ENCODE data around the gene MCF2L.
"Not testable (repeated sequence)": the region's sequence is repeated elsewhere in the genome, so short reads cannot be mapped to it uniquely, and the experiment has no call there.

The MCF2L gene, protein sequence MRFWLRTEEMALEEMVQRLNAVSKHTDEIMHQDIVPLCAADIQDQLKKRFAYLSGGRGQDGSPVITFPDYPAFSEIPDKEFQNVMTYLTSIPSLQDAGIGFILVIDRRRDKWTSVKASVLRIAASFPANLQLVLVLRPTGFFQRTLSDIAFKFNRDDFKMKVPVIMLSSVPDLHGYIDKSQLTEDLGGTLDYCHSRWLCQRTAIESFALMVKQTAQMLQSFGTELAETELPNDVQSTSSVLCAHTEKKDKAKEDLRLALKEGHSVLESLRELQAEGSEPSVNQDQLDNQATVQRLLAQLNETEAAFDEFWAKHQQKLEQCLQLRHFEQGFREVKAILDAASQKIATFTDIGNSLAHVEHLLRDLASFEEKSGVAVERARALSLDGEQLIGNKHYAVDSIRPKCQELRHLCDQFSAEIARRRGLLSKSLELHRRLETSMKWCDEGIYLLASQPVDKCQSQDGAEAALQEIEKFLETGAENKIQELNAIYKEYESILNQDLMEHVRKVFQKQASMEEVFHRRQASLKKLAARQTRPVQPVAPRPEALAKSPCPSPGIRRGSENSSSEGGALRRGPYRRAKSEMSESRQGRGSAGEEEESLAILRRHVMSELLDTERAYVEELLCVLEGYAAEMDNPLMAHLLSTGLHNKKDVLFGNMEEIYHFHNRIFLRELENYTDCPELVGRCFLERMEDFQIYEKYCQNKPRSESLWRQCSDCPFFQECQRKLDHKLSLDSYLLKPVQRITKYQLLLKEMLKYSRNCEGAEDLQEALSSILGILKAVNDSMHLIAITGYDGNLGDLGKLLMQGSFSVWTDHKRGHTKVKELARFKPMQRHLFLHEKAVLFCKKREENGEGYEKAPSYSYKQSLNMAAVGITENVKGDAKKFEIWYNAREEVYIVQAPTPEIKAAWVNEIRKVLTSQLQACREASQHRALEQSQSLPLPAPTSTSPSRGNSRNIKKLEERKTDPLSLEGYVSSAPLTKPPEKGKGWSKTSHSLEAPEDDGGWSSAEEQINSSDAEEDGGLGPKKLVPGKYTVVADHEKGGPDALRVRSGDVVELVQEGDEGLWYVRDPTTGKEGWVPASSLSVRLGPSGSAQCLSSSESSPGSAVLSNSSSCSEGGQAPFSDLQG

DNA sequence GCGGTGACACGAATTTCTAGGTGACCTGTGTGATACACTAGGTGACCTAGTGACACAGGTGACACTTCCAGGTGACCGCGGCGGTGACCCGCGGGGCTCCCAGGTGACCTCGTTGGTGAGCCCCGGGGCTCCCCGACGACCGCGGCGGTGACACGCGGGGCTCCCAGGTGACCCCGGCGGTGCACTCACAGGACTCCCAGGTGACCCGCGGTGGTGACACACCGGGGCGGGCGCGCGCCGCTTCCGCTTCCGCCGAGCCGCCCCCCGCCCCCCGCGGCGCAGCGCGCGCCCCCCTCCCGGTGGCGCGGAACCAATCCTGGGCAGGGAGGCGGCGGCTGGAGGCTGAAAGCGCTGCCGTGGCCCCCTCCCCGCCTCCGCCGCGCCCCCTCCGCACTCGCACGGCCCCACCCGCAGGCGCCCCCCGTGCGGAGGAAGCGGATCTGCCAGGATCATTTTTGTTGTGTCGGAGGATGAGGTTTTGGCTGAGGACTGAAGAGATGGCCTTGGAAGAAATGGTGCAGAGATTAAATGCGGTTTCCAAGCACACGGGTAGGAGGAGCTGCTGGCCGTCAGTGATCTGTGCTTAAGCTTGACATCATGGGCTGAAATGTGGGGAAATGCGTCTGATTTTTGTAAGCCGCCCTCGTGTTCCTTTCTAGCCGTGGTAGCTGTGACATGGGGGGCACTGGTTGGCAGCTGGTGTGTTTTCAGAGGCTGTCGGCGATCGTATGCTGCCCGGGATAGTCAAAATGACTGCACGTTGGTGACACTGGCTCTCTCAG is at the start of gene MCF2L:
MCF2L (plus strand) TSS at position 305 of the 782 bp plus-strand sequence; CDS start at position 471, 166 bp downstream.
- DNase-seq (ENCODE audit: low read depth in 2 of 2), result peak; percentile 17 to 20

DNA sequence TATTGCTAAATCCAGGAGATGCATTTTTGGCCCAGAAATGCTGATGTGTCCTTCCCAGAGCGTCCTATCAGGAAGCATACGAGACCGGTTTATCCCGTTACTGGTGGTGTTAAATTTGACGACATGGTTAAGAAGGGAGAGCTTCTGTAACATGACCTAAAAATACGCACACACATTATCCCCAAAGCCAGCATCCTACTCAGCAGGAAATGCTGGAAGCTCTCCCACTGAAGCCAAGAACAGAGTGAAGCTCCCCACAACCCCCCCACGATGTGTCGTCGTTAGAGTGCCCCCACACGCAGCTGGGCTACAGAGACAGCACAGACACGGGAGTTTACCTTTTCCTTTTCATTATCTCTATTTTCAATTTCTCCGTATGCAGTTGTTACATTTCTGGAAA is 45.1 kb upstream of the MCF2L start:
- DNase-seq (ENCODE audit: low read depth in 2 of 2), result no peak

DNA sequence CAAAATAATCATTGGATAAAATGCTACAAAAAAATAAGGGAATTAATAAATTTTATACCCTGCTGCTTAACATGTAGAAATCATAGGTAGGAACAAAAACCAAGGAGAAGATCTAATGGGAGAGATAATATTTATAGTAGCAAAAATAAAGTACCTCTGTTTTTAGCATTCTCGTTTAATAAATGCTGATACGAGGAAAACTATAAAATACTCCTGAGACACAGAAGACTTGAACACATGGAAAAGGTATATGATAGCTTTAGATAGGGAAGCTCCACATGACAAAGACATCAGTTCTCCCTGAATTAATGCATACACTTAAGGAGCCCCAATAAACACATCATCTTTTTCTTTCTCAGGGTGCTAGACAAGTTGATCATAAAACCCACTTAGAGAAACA is 44.6 kb upstream of the MCF2L start:
- DNase-seq (ENCODE audit: low read depth in 2 of 2), result no peak

DNA sequence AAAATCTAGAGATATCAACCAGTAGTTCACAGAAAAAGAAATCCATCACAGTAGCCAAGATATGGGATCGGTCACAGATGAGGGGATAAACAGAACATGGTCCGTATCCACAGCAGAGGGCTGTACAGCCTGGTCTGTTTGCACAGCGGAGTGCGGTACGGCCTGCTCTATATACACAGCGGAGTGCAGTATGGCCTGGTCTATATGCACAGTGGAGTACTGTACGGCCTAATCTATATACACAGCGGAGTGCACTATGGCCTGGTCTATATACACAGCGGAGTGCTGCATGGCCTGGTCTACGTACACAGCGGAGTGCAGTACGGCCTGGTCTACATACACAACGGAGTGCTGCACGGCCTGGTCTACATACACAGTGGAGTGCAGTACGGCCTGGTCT is 43.0 kb upstream of the MCF2L start:
- DNase-seq (ENCODE audit: low read depth in 2 of 2), result no peak

DNA sequence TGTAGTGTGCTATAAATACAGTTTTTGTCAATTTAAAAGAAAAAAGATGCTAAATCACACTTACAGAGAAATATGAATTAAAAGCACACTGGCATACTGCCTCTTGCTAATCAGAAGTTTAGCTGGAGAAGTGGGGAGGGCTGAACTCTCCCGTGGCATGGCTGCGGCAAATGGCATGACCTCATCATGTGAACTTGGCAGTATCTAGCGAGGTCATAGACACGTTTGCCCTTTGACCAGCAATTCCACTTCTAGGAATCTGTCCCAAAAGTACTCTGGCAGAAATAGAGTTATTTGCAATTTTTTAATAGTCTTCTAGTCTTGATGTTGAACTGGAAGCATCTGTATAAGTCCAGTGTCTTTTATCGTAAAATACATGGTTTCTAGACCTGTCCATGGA is 42.0 kb upstream of the MCF2L start:
- no peak for DNase-seq (ENCODE audit: low read depth in 2 of 2)

DNA sequence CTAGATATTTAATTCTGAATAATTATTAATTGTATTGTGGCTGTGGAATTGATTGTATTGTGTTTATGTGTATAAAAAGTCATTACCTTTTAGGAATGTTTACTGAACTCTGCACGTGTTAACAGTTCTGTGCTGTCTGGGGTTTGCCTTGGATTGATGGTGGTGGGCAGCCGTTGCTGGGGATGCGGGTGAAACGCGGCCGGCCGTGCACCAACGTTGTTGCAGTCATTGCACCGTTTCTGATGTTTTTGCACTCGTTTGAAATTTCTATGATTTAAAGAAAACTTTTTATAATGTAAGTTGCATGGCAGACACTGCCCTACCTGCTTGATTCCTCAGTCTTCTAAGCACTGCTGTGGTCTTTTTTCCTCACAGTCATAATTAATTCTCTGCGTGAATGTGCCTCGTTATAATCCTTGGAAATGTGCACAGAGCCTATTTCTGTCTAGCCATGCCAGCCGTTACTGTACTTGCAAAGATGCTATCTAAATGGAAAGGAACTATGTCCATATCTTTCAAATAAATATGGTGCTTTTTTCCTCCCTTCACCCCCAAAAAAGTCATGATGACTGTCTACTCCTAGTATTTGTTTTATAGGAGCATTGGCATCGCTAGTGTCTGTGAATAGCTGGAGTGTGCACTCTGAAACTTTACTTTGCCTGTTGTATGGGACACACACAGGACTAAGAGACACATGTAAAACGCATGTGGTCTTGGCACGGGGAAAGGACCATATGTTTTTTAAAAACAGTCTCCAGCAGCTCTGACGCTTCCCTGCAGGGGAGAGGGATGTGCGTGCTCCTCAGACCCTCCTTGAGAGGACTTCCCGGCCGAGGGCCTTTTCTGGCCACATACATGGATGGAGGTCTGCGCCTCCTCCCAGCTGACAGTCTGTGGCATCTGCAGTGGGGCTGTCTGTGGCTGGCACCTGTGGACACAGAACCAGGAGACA is 40.7 kb upstream of the MCF2L start:
- DNase-seq (ENCODE audit: low read depth in 2 of 2), result no peak

DNA sequence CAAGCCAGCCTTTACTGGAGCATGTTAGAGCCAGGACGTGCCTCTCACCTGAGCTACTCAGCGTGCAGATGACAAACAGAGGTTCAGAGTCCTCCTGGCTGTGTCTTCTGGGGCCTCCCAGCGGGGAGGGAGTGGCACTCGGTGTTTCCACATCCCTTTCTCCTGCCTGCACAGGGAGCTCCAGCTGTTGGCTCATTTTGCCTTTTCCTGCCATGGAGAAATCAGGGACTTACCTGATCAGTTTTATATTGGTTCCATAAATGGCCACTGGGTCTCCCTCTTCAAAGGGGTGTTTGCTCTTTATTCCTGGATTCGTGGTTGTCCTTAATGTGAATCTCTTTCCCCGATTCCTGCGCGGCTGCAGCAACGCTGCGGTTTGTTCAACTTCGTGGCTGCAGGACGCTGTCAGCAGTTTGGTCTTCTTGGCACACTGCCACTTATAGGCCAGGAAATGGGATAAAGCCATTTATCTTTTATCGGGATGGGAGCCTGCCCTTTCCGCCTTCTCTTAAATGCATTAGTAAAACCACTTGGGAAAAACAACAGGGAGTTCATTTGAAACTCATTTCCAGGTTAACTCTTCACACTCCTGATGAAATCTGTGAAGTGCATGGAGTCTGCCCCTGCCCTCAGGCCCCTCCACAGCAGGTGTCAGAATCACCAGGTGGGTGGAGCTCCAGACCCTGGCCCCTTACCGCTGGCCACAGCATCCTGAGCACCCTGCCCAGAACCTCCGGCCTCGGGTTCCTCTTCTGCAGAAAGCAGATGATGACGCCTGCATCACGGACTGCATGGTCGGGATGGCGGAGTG is 39.8 kb upstream of the MCF2L start:
- no peak for DNase-seq (ENCODE audit: low read depth in 2 of 2)

DNA sequence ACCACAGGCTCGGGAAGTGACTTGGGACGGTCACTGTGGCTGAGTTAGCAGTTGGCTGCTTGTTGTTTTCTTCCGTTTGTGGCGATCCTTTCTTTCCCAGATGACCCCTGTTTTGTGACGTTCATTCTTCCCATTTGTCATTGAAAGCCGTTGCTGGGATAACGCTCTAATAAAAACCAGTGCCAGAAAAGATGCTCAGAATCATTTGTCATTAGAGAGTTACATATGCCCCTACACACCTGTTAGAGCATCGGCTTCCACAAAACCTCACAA is 39.3 kb upstream of the MCF2L start:
- no peak for DNase-seq (ENCODE audit: low read depth in 2 of 2)

DNA sequence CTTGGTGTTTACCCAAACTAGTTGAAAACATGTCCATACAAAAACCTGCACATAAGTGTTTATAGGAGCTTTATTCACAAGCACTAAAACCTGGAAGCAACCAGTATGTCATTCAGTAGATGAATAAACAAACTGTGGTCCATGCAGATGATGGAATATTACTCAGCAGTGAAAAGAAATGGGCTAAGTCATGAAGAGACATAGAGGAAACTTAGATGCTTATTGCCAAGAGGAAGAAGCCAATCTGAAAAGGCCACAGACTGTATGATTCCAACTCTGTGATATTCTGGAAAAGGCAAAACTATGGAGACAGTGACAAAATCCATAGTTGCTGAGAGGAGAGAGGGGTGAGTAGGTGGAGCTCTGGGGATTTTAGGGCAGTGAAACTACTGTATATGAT is 38.8 kb upstream of the MCF2L start:
- no peak for DNase-seq (ENCODE audit: low read depth in 2 of 2)

DNA sequence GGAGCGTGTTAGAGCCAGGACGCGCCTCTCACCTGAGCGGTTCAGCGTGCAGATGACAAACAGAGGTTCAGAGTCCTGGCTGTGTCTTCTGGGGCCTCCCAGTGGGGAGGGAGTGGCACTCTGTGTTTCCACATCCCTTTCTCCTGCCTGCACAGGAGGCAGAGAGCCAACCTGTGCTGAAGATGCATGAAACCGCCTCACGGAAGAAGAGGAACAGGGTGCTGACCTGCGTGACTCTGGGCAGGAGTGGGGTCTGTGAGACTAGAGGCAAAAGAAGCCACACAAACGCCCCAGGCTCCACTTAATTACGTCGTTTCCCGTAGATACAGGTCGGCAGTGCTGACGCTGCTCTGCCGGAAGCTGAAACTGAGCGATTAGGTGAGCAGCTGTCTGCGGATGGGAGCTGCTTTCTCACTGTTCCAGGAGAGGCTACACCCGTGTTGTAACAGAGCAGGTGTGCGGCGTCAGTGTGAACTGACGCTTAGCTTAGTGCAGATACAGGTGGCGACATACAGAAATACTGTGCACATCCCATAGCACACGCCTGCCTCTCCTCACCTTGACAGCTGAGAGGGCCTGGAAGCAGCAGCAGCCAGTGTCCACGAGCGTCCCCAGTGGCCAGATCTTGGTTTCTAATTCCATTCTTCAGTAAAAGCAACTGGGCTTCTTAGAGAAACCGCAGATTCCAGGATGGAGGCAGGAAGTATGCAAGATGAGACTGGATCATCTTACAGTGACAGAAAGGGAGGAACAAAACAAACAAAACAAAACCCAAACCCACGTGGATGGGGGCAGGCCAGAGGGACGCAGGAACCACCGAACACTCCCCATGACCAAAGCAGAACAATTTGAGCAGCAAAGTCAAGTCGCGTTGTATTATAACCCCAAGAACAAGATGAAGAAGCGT is 37.7 kb upstream of the MCF2L start:
- no peak for DNase-seq (ENCODE audit: low read depth in 2 of 2)

DNA sequence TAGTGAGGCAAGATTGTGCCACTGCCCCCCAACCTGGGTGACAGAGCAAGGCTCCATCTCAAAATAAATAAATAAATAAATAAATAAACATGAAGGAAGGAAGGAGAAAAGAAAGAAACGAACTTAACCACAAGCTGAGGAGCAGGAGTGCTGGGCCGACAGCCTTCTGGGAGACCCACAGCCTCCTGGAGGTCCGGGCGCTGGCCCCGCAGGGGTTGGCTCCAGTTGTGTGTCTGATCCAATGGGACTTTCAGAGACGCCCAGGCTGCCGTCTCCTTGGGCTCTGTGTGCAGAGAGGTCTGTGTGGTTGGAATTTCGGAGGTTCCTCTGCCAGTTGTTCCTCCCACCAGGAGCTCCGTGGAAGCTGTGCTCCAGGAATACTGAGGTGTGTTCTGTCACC is 36.0 kb upstream of the MCF2L start:
- no peak for DNase-seq (ENCODE audit: low read depth in 2 of 2)

DNA sequence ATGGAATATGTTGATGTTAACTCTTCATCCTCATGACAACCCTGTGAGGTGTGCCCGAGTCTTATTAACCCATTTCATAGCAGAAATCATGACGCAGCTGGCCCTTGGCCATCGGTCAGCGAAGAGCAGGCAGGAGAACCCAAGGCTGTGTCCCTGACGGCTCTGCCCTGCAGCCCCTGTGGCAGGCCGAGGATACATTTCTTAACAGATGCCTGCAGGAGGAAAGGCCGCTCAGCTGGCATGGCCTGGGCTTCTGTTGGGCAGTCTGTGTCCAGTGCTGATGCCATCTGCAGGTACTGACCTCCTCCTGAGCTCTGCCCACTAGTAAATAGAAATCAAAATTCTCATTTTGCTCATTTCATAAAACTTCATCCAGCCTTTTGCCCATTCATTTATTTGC is 35.4 kb upstream of the MCF2L start:
- DNase-seq (ENCODE audit: low read depth in 2 of 2), result no peak

DNA sequence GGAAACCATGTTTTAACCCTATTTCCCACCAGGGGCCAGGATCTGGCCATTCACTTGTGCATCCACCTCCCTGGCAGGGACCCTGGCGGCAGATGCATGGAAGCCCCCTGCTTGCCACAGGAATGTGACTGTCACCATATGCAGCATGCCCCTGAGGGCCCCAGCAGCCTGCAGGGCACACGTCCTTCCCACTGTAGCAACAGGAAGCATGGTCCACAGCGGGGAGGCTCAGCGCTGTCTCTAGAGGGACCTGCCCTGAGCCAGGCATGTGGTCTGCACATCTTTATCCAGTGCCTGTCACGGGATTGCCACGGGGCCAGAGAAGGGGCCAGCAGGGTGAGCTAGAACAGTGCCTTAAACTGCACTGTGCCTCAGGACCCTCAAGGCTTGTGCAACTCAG is 34.9 kb upstream of the MCF2L start:
- no peak for DNase-seq (ENCODE audit: low read depth in 2 of 2)

DNA sequence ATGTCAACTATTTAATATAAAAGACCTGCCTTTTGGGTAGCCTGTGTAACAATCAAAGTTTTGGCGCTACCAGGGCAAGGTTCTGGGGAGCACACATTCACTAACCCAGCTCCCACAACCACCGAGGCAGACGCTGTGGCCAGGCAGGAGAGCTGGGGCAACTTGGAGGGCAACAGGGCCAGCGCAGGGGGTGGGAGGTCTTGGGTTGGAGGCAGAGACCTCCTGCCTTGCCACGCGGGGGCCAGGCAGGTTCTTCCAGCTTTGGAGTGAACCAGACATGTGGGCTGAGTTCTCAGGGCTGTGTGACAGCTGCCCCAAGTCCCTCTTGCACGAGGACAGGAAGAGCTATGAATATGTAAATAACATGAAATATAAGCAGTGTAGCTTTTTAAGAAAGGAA is 30.3 kb upstream of the MCF2L start:
- no peak for DNase-seq (ENCODE audit: low read depth in 2 of 2)

DNA sequence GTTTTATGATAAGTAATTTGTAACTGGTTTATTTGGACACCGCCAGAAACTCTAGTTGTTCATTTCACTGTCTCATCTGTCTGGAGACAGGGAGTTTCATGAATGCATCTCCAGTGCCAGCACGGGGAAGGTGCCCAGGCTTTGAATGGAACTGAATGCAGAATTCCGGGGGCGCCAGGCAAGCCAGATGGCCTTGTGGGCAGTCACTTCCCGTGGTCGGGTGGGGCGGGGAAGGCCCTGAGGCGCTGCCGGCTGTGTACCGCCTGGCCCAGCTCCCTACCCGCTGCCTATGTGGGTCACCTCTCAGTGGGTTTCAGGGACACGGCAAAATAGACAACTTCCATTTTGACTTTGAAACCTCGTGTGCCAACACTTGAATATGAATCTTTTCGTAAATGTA is 28.8 kb upstream of the MCF2L start:
- no peak for DNase-seq (ENCODE audit: low read depth in 2 of 2)

DNA sequence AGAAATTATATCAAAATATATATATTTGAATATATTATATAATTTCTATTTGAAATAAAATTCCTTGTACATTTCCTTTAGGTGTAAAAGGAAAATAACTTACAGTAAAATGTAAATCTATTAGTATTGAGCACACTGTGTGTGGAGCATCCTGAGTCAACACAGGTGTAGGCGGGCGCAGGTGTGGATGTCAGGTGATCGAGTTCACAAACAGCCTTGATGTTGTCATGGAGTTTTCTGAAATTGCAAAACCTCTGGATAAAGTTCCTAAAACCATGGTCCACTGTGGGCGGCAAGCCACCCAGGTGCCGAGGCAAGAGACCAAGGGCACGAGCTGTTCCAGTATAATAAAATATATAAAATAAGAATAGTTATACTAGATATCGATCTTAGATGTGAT is 27.7 kb upstream of the MCF2L start:
- no peak for DNase-seq (ENCODE audit: low read depth in 2 of 2)

DNA sequence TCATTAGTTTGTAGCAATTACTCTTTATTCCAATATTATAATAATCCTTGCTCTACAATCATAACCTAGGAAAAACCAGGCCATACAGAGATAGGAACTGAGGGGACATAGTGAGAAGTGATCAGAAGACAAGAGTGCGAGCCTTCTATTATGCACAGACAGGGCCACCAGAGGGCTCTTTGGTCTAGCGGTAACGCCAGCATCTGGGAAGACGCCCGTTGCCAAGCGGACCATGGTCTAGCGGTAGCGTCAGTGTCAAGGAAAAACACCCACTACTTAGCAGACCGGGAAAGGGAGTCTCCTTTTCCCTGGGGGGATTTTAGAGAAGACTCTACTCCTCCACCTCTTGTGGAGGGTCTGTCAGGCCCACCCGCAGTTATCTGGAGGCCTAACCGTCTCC is 27.2 kb upstream of the MCF2L start:
- DNase-seq (ENCODE audit: low read depth in 2 of 2), result not testable (repeated sequence)

DNA sequence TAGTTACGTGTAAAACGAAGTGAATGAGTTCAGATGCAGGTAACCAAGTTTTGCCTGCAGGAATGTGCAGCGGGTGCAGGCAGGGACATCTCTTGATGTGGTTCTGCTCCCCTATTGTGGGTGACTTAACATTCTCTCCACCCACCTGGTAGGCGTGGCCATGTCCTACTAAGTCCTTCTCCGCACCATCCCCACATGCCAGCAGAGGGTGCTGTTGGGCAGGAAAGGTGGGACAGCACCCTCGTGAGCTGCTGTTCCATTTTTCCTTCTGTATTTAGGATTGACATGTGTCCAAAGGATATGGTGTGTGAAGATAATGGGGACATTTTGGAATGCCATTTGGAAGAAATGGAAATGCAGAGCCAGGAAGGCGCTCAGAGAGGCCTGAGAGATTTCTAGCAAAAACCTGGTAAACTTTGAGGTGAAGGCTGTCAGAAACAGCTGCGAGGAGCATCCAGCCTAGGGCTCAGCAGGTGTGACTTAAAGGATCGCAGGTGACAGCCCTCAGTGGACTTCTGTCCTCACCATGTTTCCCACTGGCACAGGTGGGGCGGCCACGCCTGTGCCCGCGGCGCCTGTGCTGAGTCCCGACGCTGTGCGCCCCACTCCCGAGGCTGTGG is 26.2 kb upstream of the MCF2L start:
- peak; percentile 93 for DNase-seq (ENCODE audit: low read depth in 2 of 2)
